Measurements from ENCODE around the gene USHBP1.

GRCh38 chr19:17304386-17305215 is 40.1 kb upstream of the USHBP1 start:
- no peak for TF ChIP-seq CTCF (IDR thresholded peaks at IDR 0.05)
- no peak for TF ChIP-seq POLR2A (IDR thresholded peaks at IDR 0.05)

Measured in thyroid gland (tissue), 4 donors.